Measurements from ENCODE around the gene SPTLC2. TPM values are rescaled to one million over a fixed set of nuclear protein-coding genes. Genes with fewer than 3 reads are reported as not detected.
A peak's percentile ranks its signal among the peaks of the same experiment; 100 is the strongest.

SPTLC2 gene
- total RNA-seq, 1 experiment from 2014 or later, result 15.8 TPM

- no peaks in the 10 kb centered on the region for H3K4me1 Mint-ChIP-seq (ENCODE audit: insufficient read depth, unreplicated experiment)
- no peak overlapping the region for H3K27ac Mint-ChIP-seq (ENCODE audit: low read depth, unreplicated experiment)
- no peak for DNase-seq (ENCODE audit: unreplicated experiment)
- no TSS peak for BruUV-seq (replicated peaks)
- POLR2A ChIA-PET, result no interaction called here
- intact Hi-C loops (cut with micrococcal nuclease), result no loop called here
- H3K4me3 Mint-ChIP-seq (ENCODE audit: unreplicated experiment), result no peak overlapping the region
- no peak for TF ChIP-seq CTCF (IDR thresholded peaks at IDR 0.05; ENCODE audit: unreplicated experiment)
- no peaks in the 10 kb centered on the region for H3K9me3 Mint-ChIP-seq (ENCODE audit: unreplicated experiment)
- no peaks in the 10 kb centered on the region for H3K27me3 Mint-ChIP-seq (ENCODE audit: insufficient read depth, unreplicated experiment)
- peaks cover 11% of the 10 kb centered on the region for H3K36me3 Mint-ChIP-seq (ENCODE audit: insufficient read depth, unreplicated experiment)
- CTCF ChIA-PET, result no interaction called here
Observed at GRCh38 chr14:77573964-77574363, 42.5 kb downstream of the SPTLC2 start.

- peaks cover under 1% of the 10 kb centered on the region for H3K4me1 Mint-ChIP-seq (ENCODE audit: insufficient read depth, unreplicated experiment)
- no peaks in the 10 kb centered on the region for H3K27me3 Mint-ChIP-seq (ENCODE audit: insufficient read depth, unreplicated experiment)
- no peak overlapping the region for H3K4me3 Mint-ChIP-seq (ENCODE audit: unreplicated experiment)
- POLR2A ChIA-PET, result no interaction called here
- no peak for DNase-seq (ENCODE audit: unreplicated experiment)
- no peaks in the 10 kb centered on the region for H3K9me3 Mint-ChIP-seq (ENCODE audit: unreplicated experiment)
- no TSS peak for BruUV-seq (replicated peaks)
- CTCF ChIA-PET, result interaction anchor here (0.6 to 1.1 kb wide), 3 partner anchors 12 to 357 kb away, joined by 3 to 7 read pairs (median 4); no protein-coding TSS in a partner anchor
- no peak overlapping the region for H3K27ac Mint-ChIP-seq (ENCODE audit: low read depth, unreplicated experiment)
- TF ChIP-seq CTCF (IDR thresholded peaks at IDR 0.05; ENCODE audit: unreplicated experiment), result no peak
- intact Hi-C loops (cut with micrococcal nuclease), result no loop called here
- peaks cover 25% of the 10 kb centered on the region for H3K36me3 Mint-ChIP-seq (ENCODE audit: insufficient read depth, unreplicated experiment)
Observed at GRCh38 chr14:77570706-77571268, 45.6 kb downstream of the SPTLC2 start.

GRCh38 chr14:77565994-77566305 lies 50.5 kb downstream of the SPTLC2 start:
- no TSS peak for BruUV-seq (replicated peaks)
- H3K4me3 Mint-ChIP-seq (ENCODE audit: unreplicated experiment), result no peak overlapping the region
- H3K27ac Mint-ChIP-seq (ENCODE audit: low read depth, unreplicated experiment), result no peak overlapping the region
- intact Hi-C loops (cut with micrococcal nuclease), result no loop called here
- H3K9me3 Mint-ChIP-seq (ENCODE audit: unreplicated experiment), result no peaks in the 10 kb centered on the region
- DNase-seq (ENCODE audit: unreplicated experiment), result no peak
- no peaks in the 10 kb centered on the region for H3K27me3 Mint-ChIP-seq (ENCODE audit: insufficient read depth, unreplicated experiment)
- peaks cover 7% of the 10 kb centered on the region for H3K4me1 Mint-ChIP-seq (ENCODE audit: insufficient read depth, unreplicated experiment)
- TF ChIP-seq CTCF (IDR thresholded peaks at IDR 0.05; ENCODE audit: unreplicated experiment), result no peak
- ChIA-PET CTCF (interaction anchor here (1.0 kb wide), 2 partner anchors 13 to 139 kb away, joined by 3 to 12 read pairs; no protein-coding TSS in a partner anchor), POLR2A (interaction anchor here (0.6 to 0.9 kb wide), 2 partner anchors 380 to 416 kb away, joined by 3 read pairs; no protein-coding TSS in a partner anchor)
- peaks cover 40% of the 10 kb centered on the region for H3K36me3 Mint-ChIP-seq (ENCODE audit: insufficient read depth, unreplicated experiment)

GRCh38 chr14:77565289-77565993 lies 51.0 kb downstream of the SPTLC2 start:
- intact Hi-C loops (cut with micrococcal nuclease), result no loop called here
- no TSS peak for BruUV-seq (replicated peaks)
- CTCF ChIA-PET, result interaction anchor here (1.0 kb wide), 2 partner anchors 13 to 140 kb away, joined by 3 to 12 read pairs; no protein-coding TSS in a partner anchor

More at GRCh38 chr14:77565289-77565993, 51.0 kb downstream of the SPTLC2 start:
- H3K4me3 Mint-ChIP-seq (ENCODE audit: unreplicated experiment), result no peak overlapping the region
- POLR2A ChIA-PET, result interaction anchor here (0.6 to 0.9 kb wide), 2 partner anchors 380 to 416 kb away, joined by 3 read pairs; no protein-coding TSS in a partner anchor
- no peaks in the 10 kb centered on the region for H3K9me3 Mint-ChIP-seq (ENCODE audit: unreplicated experiment)
- peaks cover 7% of the 10 kb centered on the region for H3K4me1 Mint-ChIP-seq (ENCODE audit: insufficient read depth, unreplicated experiment)
- H3K27ac Mint-ChIP-seq (ENCODE audit: low read depth, unreplicated experiment), result peak overlapping the region; percentile 39
- H3K27me3 Mint-ChIP-seq (ENCODE audit: insufficient read depth, unreplicated experiment), result no peaks in the 10 kb centered on the region
- DNase-seq (ENCODE audit: unreplicated experiment), result peak; percentile 48
- peaks cover 39% of the 10 kb centered on the region for H3K36me3 Mint-ChIP-seq (ENCODE audit: insufficient read depth, unreplicated experiment)
- no peak for TF ChIP-seq CTCF (IDR thresholded peaks at IDR 0.05; ENCODE audit: unreplicated experiment)

Measured in MCF 10A (cell line).